Loucy (cell line): Measurements from ENCODE around the gene BCAR3.

ENCODE experiments used
- EZH2phosphoT487 ChIP-seq: fragments of 200-600 bp; IDR thresholded peaks from 2 replicates; pipeline ENCODE4 v1.6.1; 2018; ENCODE audit warnings: antibody characterized with exemption, mild to moderate bottlenecking, moderate library complexity, borderline replicate concordance
- TF ChIP-seq, protein P1 (sequence below): fragments of 200-600 bp; sonication (generic); conservative IDR thresholded peaks from 2 replicates; pipeline ENCODE4 v1.5.1; 2014; ENCODE audit warnings: mild to moderate bottlenecking, antibody characterized with exemption, low read length

DNA sequence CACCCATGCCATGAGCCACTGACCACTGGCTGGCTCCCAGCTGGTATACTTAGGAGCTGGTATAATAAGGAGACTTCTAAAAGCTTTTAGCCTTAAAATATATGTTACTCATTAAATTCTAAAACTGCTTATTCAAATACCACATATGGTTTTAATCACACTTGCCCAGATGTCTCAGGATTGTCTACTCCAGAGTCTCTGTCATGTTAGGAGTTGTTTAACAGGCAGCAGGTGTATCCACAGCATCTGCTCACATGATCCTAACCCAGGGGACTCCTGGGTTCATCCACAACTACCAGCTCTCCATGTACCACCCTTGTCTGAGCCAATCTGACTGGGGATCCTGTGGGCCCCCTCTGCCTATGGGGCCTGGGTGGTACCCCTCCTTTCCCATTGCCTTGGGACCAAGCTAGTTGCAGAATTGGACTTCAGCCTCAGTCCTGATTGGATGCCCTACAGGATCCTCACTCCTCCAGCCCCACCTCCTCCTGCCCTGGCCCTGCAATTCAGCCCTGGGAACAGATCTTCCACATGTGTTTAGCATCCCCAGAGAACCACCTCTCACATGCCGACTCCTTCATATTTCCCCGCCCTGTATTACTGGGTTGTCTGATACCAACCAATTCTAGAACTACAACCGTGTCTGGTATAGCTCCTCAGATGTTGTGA, 61.3 kb downstream of the BCAR3 start:
- TF ChIP-seq, protein P1, sequence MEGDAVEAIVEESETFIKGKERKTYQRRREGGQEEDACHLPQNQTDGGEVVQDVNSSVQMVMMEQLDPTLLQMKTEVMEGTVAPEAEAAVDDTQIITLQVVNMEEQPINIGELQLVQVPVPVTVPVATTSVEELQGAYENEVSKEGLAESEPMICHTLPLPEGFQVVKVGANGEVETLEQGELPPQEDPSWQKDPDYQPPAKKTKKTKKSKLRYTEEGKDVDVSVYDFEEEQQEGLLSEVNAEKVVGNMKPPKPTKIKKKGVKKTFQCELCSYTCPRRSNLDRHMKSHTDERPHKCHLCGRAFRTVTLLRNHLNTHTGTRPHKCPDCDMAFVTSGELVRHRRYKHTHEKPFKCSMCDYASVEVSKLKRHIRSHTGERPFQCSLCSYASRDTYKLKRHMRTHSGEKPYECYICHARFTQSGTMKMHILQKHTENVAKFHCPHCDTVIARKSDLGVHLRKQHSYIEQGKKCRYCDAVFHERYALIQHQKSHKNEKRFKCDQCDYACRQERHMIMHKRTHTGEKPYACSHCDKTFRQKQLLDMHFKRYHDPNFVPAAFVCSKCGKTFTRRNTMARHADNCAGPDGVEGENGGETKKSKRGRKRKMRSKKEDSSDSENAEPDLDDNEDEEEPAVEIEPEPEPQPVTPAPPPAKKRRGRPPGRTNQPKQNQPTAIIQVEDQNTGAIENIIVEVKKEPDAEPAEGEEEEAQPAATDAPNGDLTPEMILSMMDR: no peak
- TF ChIP-seq EZH2phosphoT487: no peak
